WTC11 (cell line): Measurements from ENCODE around the gene ZNF615. TPM values are rescaled to one million over a fixed set of nuclear protein-coding genes. Genes with fewer than 3 reads are reported as not detected.

Experiments
- ATAC-seq: fragments of 200-7000 bp; cut with Tn5 transposase; 2 replicates; pipeline ENCODE4 v1.10.0; 2021; ENCODE audit warnings: mild to moderate bottlenecking, moderate library complexity
- CTCF ChIA-PET: fragments of 300-600 bp; sonication (Branson Sonifier 250); formaldehyde crosslinking; loops from one replicate; lab custom pipeline; 2021; ENCODE audit warnings: antibody characterized with exemption; lab: Charles Lee
- POLR2A ChIA-PET: fragments of 350-600 bp; sonication (Branson Sonifier 250); formaldehyde crosslinking; loops from one replicate; lab custom pipeline; 2021; ENCODE audit warnings: antibody characterized with exemption; lab: Charles Lee
- DNase-seq: peaks from one replicate; pipeline ENCODE4 v3.0.0; 2021; ENCODE audit warnings: low spot score
- H3K27ac Mint-ChIP-seq: 2 replicates; pipeline ENCODE4 v1.8.0; 2021; ENCODE audit warnings: mixed read lengths
- H3K27me3 Mint-ChIP-seq: 2 replicates; pipeline ENCODE4 v1.8.0; 2021; ENCODE audit warnings: low read depth, mild to moderate bottlenecking, moderate library complexity, mixed read lengths
- H3K36me3 Mint-ChIP-seq: 2 replicates; pipeline ENCODE4 v1.8.0; 2021; ENCODE audit warnings: mixed read lengths
- H3K4me1 Mint-ChIP-seq: 2 replicates; pipeline ENCODE4 v1.8.0; 2022; ENCODE audit warnings: mixed read lengths
- H3K4me3 Mint-ChIP-seq: 2 replicates; pipeline ENCODE4 v1.8.0; 2021; ENCODE audit warnings: mild to moderate bottlenecking, moderate library complexity, mixed read lengths
- H3K9me3 Mint-ChIP-seq: 2 replicates; pipeline ENCODE4 v1.8.0; 2021; ENCODE audit warnings: mixed read lengths
- ATF1 ChIP-seq: sonication (generic); formaldehyde crosslinking; IDR thresholded peaks from 2 replicates; pipeline ENCODE4 v1.8.1; 2023; ENCODE audit warnings: mild to moderate bottlenecking, moderate library complexity, missing genetic modification reagents
- CREB1 ChIP-seq: sonication (generic); formaldehyde crosslinking; IDR thresholded peaks from 2 replicates; pipeline ENCODE4 v1.8.0; 2023; ENCODE audit warnings: mild to moderate bottlenecking, missing genetic modification reagents
- EMX1 ChIP-seq: fragments of 250-450 bp; sonication (Bioruptor Pico); IDR thresholded peaks from 2 replicates; pipeline ENCODE4 v1.8.0; 2021; ENCODE audit warnings: mild to moderate bottlenecking
- GABPB1 ChIP-seq: sonication (generic); formaldehyde crosslinking; IDR thresholded peaks from 2 replicates; pipeline ENCODE4 v1.8.1; 2023; ENCODE audit warnings: mild to moderate bottlenecking, missing genetic modification reagents
- HMGA2 ChIP-seq: fragments of 250-450 bp; sonication (Bioruptor Pico); IDR thresholded peaks from 2 replicates; pipeline ENCODE4 v1.4.0; 2021; ENCODE audit warnings: mild to moderate bottlenecking, moderate library complexity
- OVOL2 ChIP-seq: fragments of 250-450 bp; sonication (Bioruptor Pico); IDR thresholded peaks from 2 replicates; pipeline ENCODE4 v1.9.0; 2021; ENCODE audit warnings: mild to moderate bottlenecking, borderline replicate concordance
- PREB ChIP-seq: sonication (generic); formaldehyde crosslinking; IDR thresholded peaks from 2 replicates; pipeline ENCODE4 v1.8.1; 2022; ENCODE audit warnings: mild to moderate bottlenecking, missing genetic modification reagents, moderate library complexity, borderline replicate concordance
- TCF7 ChIP-seq: sonication (generic); formaldehyde crosslinking; IDR thresholded peaks from 2 replicates; pipeline ENCODE4 v1.8.0; 2022; ENCODE audit warnings: mild to moderate bottlenecking, low read depth, missing genetic modification reagents, moderate library complexity
- TEAD1 ChIP-seq: sonication (generic); formaldehyde crosslinking; IDR thresholded peaks from 2 replicates; pipeline ENCODE4 v1.8.0; 2022; ENCODE audit warnings: mild to moderate bottlenecking, missing genetic modification reagents
- ZNF317 ChIP-seq: sonication (generic); formaldehyde crosslinking; IDR thresholded peaks from 2 replicates; pipeline ENCODE4 v1.8.1; 2023; ENCODE audit warnings: low read depth, mild to moderate bottlenecking, moderate library complexity, missing genetic modification reagents, borderline replicate concordance
- ZNF416 ChIP-seq: fragments of 250-450 bp; sonication (Bioruptor Pico); IDR thresholded peaks from 2 replicates; pipeline ENCODE4 v1.9.0; 2021; ENCODE audit warnings: mild to moderate bottlenecking, inconsistent platforms
- total RNA-seq: library from RNA; stranded (reverse); gene quantifications from 3 replicates; pipeline ENCODE4 v1.2.3, GENCODE V29; 2021
- TF ChIP-seq, protein P1 (sequence below): sonication (generic); formaldehyde crosslinking; IDR thresholded peaks from 2 replicates; pipeline ENCODE4 v1.8.1; 2022; ENCODE audit warnings: missing genetic modification reagents, borderline replicate concordance
- TF ChIP-seq, protein P2 (sequence below): fragments of 250-450 bp; sonication (Bioruptor Pico); IDR thresholded peaks from 2 replicates; pipeline ENCODE4 v1.8.0; 2021; ENCODE audit warnings: mild to moderate bottlenecking
- TF ChIP-seq, protein P3 (sequence below): fragments of 250-450 bp; sonication (Bioruptor Pico); IDR thresholded peaks from 2 replicates; pipeline ENCODE4 v1.9.0; 2021; ENCODE audit warnings: moderate library complexity, mild to moderate bottlenecking, inconsistent platforms, borderline replicate concordance
- TF ChIP-seq, protein P4 (sequence below): sonication (generic); formaldehyde crosslinking; conservative IDR thresholded peaks from 2 replicates; pipeline ENCODE4 v1.8.1; 2023; ENCODE audit warnings: mild to moderate bottlenecking, low read depth, missing genetic modification reagents, moderate library complexity
- TF ChIP-seq, protein P5 (sequence below): fragments of 200-600 bp; IDR thresholded peaks from 2 replicates; pipeline ENCODE4 v1.8.0; 2022; ENCODE audit warnings: antibody characterized with exemption
- TF ChIP-seq, protein P6 (sequence below): fragments of 250-450 bp; sonication (Bioruptor Pico); IDR thresholded peaks from 2 replicates; pipeline ENCODE4 v1.9.0; 2021; ENCODE audit warnings: mild to moderate bottlenecking
- TF ChIP-seq, protein P7 (sequence below): sonication (generic); formaldehyde crosslinking; IDR thresholded peaks from 2 replicates; pipeline ENCODE4 v1.8.0; 2022; ENCODE audit warnings: mild to moderate bottlenecking, missing genetic modification reagents

ZNF615 gene
- total RNA-seq, 1 experiment from 2014 or later, result 11.9 TPM

DNA sequence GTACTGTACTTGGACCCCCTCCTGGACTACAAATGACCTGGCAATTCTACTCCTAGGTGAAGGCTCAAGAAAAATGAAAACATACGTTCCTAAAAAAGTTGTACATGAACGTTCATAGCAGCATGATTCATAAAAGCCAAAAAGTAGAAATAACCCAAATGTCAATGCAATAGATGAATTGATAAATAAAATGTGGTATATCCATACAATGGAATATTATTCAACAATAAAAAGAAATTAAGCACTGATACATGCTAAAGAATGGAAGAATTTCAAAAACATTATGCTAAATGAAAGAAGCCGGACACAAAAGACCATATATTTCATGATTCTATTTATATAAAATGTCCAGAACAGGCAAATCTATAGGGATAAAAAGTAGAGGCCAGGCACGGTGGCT lies 31.2 kb upstream of the ZNF615 start (continued):
- TF ChIP-seq, protein P1, sequence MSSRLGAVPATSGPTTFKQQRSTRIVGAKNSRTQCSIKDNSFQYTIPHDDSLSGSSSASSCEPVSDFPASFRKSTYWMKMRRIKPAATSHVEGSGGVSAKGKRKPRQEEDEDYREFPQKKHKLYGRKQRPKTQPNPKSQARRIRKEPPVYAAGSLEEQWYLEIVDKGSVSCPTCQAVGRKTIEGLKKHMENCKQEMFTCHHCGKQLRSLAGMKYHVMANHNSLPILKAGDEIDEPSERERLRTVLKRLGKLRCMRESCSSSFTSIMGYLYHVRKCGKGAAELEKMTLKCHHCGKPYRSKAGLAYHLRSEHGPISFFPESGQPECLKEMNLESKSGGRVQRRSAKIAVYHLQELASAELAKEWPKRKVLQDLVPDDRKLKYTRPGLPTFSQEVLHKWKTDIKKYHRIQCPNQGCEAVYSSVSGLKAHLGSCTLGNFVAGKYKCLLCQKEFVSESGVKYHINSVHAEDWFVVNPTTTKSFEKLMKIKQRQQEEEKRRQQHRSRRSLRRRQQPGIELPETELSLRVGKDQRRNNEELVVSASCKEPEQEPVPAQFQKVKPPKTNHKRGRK (CRISPR knock-in tag), result no peak
- no peak for TF ChIP-seq HMGA2 (CRISPR knock-in tag)
- TF ChIP-seq, all 79 proteins: peak for 0

DNA sequence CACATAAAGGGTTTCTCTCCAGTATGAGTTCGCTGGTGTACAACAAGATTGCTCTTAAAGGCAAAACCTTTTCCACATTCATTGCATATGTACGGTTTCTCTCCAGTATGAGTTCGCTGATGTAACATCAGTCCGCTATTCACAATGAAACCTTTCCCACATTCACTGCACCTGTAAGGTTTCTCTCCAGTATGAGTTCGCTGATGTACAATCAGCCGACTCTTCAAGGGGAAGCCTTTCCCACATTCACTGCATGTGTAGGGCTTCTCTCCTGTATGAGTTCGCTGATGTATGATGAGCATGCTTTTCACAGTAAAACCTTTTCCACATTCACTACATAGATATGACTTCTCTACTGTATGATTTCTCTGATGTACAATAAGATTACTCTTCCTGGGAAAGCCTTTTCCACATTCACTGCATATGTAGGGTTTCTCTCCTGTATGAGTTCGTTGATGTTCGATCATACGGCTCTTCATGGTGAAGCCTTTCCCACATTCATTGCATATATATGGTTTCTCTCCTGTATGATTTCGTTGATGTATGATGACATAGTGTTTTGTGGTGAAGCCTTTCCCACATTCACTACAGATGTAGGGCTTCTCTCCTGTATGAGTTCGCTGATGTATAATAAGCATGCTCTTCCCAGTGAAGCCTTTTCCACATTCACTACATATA lies 26.2 kb upstream of the ZNF615 start:
- H3K4me3 Mint-ChIP-seq, result no peak overlapping the region
- H3K27me3 Mint-ChIP-seq, result no peaks in the 10 kb centered on the region
- TF ChIP-seq, protein P2, sequence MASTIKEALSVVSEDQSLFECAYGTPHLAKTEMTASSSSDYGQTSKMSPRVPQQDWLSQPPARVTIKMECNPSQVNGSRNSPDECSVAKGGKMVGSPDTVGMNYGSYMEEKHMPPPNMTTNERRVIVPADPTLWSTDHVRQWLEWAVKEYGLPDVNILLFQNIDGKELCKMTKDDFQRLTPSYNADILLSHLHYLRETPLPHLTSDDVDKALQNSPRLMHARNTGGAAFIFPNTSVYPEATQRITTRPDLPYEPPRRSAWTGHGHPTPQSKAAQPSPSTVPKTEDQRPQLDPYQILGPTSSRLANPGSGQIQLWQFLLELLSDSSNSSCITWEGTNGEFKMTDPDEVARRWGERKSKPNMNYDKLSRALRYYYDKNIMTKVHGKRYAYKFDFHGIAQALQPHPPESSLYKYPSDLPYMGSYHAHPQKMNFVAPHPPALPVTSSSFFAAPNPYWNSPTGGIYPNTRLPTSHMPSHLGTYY (CRISPR knock-in tag), result no peak
- TF ChIP-seq OVOL2 (CRISPR knock-in tag) (no peak), TCF7 (no peak), TEAD1 (no peak), PREB (CRISPR knock-in tag) (no peak), EMX1 (CRISPR knock-in tag) (no peak), CREB1 (CRISPR knock-in tag) (no peak), ATF1 (CRISPR knock-in tag) (no peak), ZNF416 (CRISPR knock-in tag) (no peak)
- TF ChIP-seq, protein P1 (CRISPR knock-in tag), result no peak
- TF ChIP-seq, protein P3, sequence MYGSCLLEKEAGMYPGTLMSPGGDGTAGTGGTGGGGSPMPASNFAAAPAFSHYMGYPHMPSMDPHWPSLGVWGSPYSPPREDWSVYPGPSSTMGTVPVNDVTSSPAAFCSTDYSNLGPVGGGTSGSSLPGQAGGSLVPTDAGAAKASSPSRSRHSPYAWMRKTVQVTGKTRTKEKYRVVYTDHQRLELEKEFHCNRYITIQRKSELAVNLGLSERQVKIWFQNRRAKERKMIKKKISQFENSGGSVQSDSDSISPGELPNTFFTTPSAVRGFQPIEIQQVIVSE, result no peak
- TF ChIP-seq, protein P4, sequence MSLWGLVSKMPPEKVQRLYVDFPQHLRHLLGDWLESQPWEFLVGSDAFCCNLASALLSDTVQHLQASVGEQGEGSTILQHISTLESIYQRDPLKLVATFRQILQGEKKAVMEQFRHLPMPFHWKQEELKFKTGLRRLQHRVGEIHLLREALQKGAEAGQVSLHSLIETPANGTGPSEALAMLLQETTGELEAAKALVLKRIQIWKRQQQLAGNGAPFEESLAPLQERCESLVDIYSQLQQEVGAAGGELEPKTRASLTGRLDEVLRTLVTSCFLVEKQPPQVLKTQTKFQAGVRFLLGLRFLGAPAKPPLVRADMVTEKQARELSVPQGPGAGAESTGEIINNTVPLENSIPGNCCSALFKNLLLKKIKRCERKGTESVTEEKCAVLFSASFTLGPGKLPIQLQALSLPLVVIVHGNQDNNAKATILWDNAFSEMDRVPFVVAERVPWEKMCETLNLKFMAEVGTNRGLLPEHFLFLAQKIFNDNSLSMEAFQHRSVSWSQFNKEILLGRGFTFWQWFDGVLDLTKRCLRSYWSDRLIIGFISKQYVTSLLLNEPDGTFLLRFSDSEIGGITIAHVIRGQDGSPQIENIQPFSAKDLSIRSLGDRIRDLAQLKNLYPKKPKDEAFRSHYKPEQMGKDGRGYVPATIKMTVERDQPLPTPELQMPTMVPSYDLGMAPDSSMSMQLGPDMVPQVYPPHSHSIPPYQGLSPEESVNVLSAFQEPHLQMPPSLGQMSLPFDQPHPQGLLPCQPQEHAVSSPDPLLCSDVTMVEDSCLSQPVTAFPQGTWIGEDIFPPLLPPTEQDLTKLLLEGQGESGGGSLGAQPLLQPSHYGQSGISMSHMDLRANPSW (CRISPR knock-in tag), result no peak
- TF ChIP-seq, all 79 proteins: peak for 0
- POLR2A ChIA-PET, result no interaction called here
- CTCF ChIA-PET, result no interaction called here
- H3K9me3 Mint-ChIP-seq, result peaks cover 68% of the 10 kb centered on the region
- H3K27ac Mint-ChIP-seq, result no peak overlapping the region
- DNase-seq (no peak), ATAC-seq (no peak)
- peaks cover 86% of the 10 kb centered on the region for H3K36me3 Mint-ChIP-seq
- no peaks in the 10 kb centered on the region for H3K4me1 Mint-ChIP-seq

DNA sequence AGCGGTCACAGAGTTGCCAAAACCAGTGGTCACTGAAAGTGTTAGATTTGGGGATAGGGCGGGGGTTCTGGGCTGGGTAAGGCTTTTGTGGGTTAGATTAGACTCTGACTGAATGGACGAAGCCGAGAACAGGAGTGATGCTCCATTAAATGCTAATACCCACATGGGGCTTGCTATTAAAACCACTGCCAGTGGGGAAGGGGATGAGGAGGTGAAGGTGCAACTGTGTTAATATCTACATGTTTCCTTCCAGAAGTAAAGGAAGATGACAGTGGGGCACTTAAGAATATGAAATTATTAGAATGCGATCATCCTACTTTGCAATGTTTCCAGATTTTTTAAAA lies 20.7 kb upstream of the ZNF615 start:
- Mint-ChIP-seq H3K27me3 (no peaks in the 10 kb centered on the region), H3K4me1 (peaks cover 12% of the 10 kb centered on the region), H3K4me3 (peak overlapping the region; percentile 86), H3K36me3 (peaks cover 55% of the 10 kb centered on the region), H3K9me3 (peaks cover 28% of the 10 kb centered on the region), H3K27ac (peak overlapping the region; percentile 91)
- DNase-seq (no peak), ATAC-seq (peak; percentile 46)
- POLR2A ChIA-PET, result no interaction called here
- CTCF ChIA-PET, result interaction anchor here (1.0 kb wide), 1 partner anchor 208 kb away, joined by 3 read pairs; no protein-coding TSS in a partner anchor
- no peak for TF ChIP-seq HMGA2 (CRISPR knock-in tag)
- TF ChIP-seq, protein P5, sequence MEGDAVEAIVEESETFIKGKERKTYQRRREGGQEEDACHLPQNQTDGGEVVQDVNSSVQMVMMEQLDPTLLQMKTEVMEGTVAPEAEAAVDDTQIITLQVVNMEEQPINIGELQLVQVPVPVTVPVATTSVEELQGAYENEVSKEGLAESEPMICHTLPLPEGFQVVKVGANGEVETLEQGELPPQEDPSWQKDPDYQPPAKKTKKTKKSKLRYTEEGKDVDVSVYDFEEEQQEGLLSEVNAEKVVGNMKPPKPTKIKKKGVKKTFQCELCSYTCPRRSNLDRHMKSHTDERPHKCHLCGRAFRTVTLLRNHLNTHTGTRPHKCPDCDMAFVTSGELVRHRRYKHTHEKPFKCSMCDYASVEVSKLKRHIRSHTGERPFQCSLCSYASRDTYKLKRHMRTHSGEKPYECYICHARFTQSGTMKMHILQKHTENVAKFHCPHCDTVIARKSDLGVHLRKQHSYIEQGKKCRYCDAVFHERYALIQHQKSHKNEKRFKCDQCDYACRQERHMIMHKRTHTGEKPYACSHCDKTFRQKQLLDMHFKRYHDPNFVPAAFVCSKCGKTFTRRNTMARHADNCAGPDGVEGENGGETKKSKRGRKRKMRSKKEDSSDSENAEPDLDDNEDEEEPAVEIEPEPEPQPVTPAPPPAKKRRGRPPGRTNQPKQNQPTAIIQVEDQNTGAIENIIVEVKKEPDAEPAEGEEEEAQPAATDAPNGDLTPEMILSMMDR, result no peak
- TF ChIP-seq, protein P2 (CRISPR knock-in tag), result no peak
- TF ChIP-seq, protein P6, sequence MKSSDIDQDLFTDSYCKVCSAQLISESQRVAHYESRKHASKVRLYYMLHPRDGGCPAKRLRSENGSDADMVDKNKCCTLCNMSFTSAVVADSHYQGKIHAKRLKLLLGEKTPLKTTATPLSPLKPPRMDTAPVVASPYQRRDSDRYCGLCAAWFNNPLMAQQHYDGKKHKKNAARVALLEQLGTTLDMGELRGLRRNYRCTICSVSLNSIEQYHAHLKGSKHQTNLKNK (CRISPR knock-in tag), result no peak
- no peak for TF ChIP-seq GABPB1
- TF ChIP-seq, protein P7, sequence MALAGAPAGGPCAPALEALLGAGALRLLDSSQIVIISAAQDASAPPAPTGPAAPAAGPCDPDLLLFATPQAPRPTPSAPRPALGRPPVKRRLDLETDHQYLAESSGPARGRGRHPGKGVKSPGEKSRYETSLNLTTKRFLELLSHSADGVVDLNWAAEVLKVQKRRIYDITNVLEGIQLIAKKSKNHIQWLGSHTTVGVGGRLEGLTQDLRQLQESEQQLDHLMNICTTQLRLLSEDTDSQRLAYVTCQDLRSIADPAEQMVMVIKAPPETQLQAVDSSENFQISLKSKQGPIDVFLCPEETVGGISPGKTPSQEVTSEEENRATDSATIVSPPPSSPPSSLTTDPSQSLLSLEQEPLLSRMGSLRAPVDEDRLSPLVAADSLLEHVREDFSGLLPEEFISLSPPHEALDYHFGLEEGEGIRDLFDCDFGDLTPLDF (CRISPR knock-in tag), result no peak
- no peak for TF ChIP-seq ZNF317 (CRISPR knock-in tag)
